ENCODE data around the gene LGALS7B. TPM values are rescaled to one million over a fixed set of nuclear protein-coding genes. Genes with fewer than 3 reads are reported as not detected.
"Not testable (repeated sequence)": the region's sequence is repeated elsewhere in the genome, so short reads cannot be mapped to it uniquely, and the experiment has no call there.

The LGALS7B gene
- total RNA-seq, 2 donors from 2014 or later, result 1.8 TPM; not detected in 1

- no peak for DNase-seq (ENCODE audit: low spot score)
- no peaks in the 10 kb centered on the region for H3K4me1 ChIP-seq
- no peaks in the 10 kb centered on the region for H3K9me3 ChIP-seq
- no peak for TF ChIP-seq CTCF (IDR thresholded peaks at IDR 0.05)
- H3K4me3 ChIP-seq, result no peak overlapping the region
- no peaks in the 10 kb centered on the region for H3K27me3 ChIP-seq
- H3K36me3 ChIP-seq, result no peaks in the 10 kb centered on the region
- H3K27ac ChIP-seq, result no peak overlapping the region
These were observed 4.2 kb downstream of the LGALS7B start for GRCh38 chr19:38793177-38793576.

- Histone ChIP-seq H3K27me3 (no peaks in the 10 kb centered on the region), H3K27ac (no peak overlapping the region), H3K4me1 (no peaks in the 10 kb centered on the region), H3K9me3 (no peaks in the 10 kb centered on the region), H3K36me3 (no peaks in the 10 kb centered on the region), H3K4me3 (no peak overlapping the region)
- no peak for DNase-seq (ENCODE audit: low spot score)
- TF ChIP-seq CTCF (IDR thresholded peaks at IDR 0.05), result no peak
These were observed 4.7 kb downstream of the LGALS7B start for GRCh38 chr19:38793671-38794070.

GRCh38 chr19:38795549-38795948, 6.5 kb downstream of the LGALS7B start:
- Histone ChIP-seq H3K4me3 (no peak overlapping the region), H3K36me3 (no peaks in the 10 kb centered on the region), H3K4me1 (no peaks in the 10 kb centered on the region), H3K27me3 (no peaks in the 10 kb centered on the region), H3K27ac (no peak overlapping the region), H3K9me3 (no peaks in the 10 kb centered on the region)
- TF ChIP-seq CTCF (IDR thresholded peaks at IDR 0.05), result no peak
- DNase-seq (ENCODE audit: low spot score), result no peak

GRCh38 chr19:38796154-38796553, 7.2 kb downstream of the LGALS7B start:
- Histone ChIP-seq H3K27me3 (no peaks in the 10 kb centered on the region), H3K9me3 (no peaks in the 10 kb centered on the region), H3K27ac (no peak overlapping the region), H3K36me3 (no peaks in the 10 kb centered on the region), H3K4me1 (no peaks in the 10 kb centered on the region), H3K4me3 (no peak overlapping the region)
- no peak for TF ChIP-seq CTCF (IDR thresholded peaks at IDR 0.05)
- no peak for DNase-seq (ENCODE audit: low spot score)

GRCh38 chr19:38797781-38798180, 8.8 kb downstream of the LGALS7B start:
- not testable (repeated sequence) for H3K27me3 ChIP-seq; H3K27ac ChIP-seq; DNase-seq (ENCODE audit: low spot score); H3K9me3 ChIP-seq; H3K4me1 ChIP-seq; H3K4me3 ChIP-seq; H3K36me3 ChIP-seq

- TF ChIP-seq CTCF (IDR thresholded peaks at IDR 0.05), result no peak
- no peak for DNase-seq (ENCODE audit: low spot score)
- no peaks in the 10 kb centered on the region for H3K9me3 ChIP-seq
- peaks cover 6% of the 10 kb centered on the region for H3K36me3 ChIP-seq
- H3K4me3 ChIP-seq, result no peak overlapping the region
- no peak overlapping the region for H3K27ac ChIP-seq
- no peaks in the 10 kb centered on the region for H3K27me3 ChIP-seq
- no peaks in the 10 kb centered on the region for H3K4me1 ChIP-seq
These were observed 10.1 kb downstream of the LGALS7B start for GRCh38 chr19:38799104-38799503.
